HCT116 (cell line): ENCODE measurements around the gene PRIMPOL. TPM values are rescaled to one million over a fixed set of nuclear protein-coding genes. Genes with fewer than 3 reads are reported as not detected.

Source experiments
- ATAC-seq: fragments of 200-7000 bp; cut with Tn5 transposase; 2 replicates; pipeline ENCODE4 v1.9.1; 2020; ENCODE audit warnings: mild to moderate bottlenecking, moderate library complexity
- BruUV-seq: library from RNA; stranded (reverse); fragments of 400-500 nt; replicated peaks from 2 replicates; lab custom pipeline; 2021; lab: Mats Ljungman, UMichigan
- CTCF ChIA-PET: fragments of 300-600 bp; sonication (Branson Sonifier 250); formaldehyde crosslinking; loops from one replicate; lab custom pipeline; 2021; ENCODE audit warnings: antibody characterized with exemption; lab: Charles Lee
- POLR2A ChIA-PET: fragments of 300-600, 350-600 bp; sonication (Branson Sonifier 250); formaldehyde crosslinking; loops from one replicate; lab custom pipeline; 2021; ENCODE audit warnings: antibody characterized with exemption; lab: Charles Lee
- RAD21 ChIA-PET, 2 experiments: fragments of 300-600 bp; sonication (Branson Sonifier 250); formaldehyde crosslinking; loops; one replicate each; lab custom pipeline; 2023; ENCODE audit warnings: low total read pairs in 2 of 2; ENCODE audit not compliant: uncharacterized antibody in 2 of 2, unreplicated experiment in 2 of 2, low non-redundant PET in 1 of 2; lab: Charles Lee
- DNase-seq: peaks from one replicate; pipeline ENCODE4 v3.0.0-alpha.2; 2010; ENCODE audit warnings: low read depth, low spot score
- H2AFZ ChIP-seq: fragments of 200-600 bp; shearing (Covaris generic), sonication (generic); 2 replicates; pipeline ENCODE4 v1.6.1; 2017; ENCODE audit warnings: low read depth, mixed run types, mixed read lengths, antibody characterized with exemption, low read length; ENCODE audit not compliant: poor library complexity, severe bottlenecking
- H3K27ac ChIP-seq: 2 replicates; pipeline ENCODE4 v1.5.1; 2012; ENCODE audit warnings: low read depth, low read length
- H3K27me3 ChIP-seq: fragments of 200-600 bp; sonication (generic); 2 replicates; pipeline ENCODE4 v1.6.1; 2016; ENCODE audit warnings: mixed run types, low read length, mixed read lengths; ENCODE audit not compliant: insufficient read depth
- H3K36me3 ChIP-seq, 2 experiments: fragments of 200-500 bp in 1 of 2; fragments of 200-600 bp in 1 of 2; sonication (Bioruptor generic) in 1 of 2; sonication (generic) in 1 of 2; 2 replicates each; pipeline versions ENCODE4 v1.5.1 to v1.6.1; 2014 to 2016; ENCODE audit warnings: low read length in 2 of 2, inconsistent platforms in 1 of 2, mixed read lengths in 1 of 2, mixed run types in 1 of 2; ENCODE audit not compliant: insufficient read depth in 2 of 2, control insufficient read depth in 1 of 2
- H3K4me1 ChIP-seq, 2 experiments: fragments of 200-600 bp in 1 of 2; sonication (generic) in 1 of 2; 2 replicates each; pipeline versions ENCODE4 v1.5.1 to v1.6.1; 2012 to 2017; ENCODE audit warnings: low read length in 2 of 2, inconsistent platforms in 1 of 2, mild to moderate bottlenecking in 1 of 2, mixed read lengths in 1 of 2, mixed run types in 1 of 2, moderate library complexity in 1 of 2; ENCODE audit not compliant: insufficient read depth in 2 of 2, control insufficient read depth in 1 of 2
- H3K4me2 ChIP-seq: fragments of 200-600 bp; sonication (generic); 2 replicates; pipeline ENCODE4 v1.6.1; 2017; ENCODE audit warnings: mixed run types, low read length, mixed read lengths
- H3K4me3 ChIP-seq, 2 experiments: fragments of 200-600 bp in 1 of 2; sonication (generic) in 1 of 2; replicated peaks in 1 of 2; 2 replicates each; pipeline ENCODE4 v1.5.1; 2011 to 2016; ENCODE audit warnings: low read length in 2 of 2, control low read depth in 1 of 2, low read depth in 1 of 2, mild to moderate bottlenecking in 1 of 2, mixed read lengths in 1 of 2, mixed run types in 1 of 2
- H3K79me2 ChIP-seq: fragments of 200-600 bp; sonication (generic); 2 replicates; pipeline ENCODE4 v1.6.1; 2017; ENCODE audit warnings: mild to moderate bottlenecking, mixed run types, low read length, moderate library complexity, mixed read lengths; ENCODE audit not compliant: insufficient read depth
- H3K9ac ChIP-seq: fragments of 200-600 bp; sonication (generic); 2 replicates; pipeline ENCODE4 v1.6.1; 2016; ENCODE audit warnings: low read length, mixed read lengths
- H3K9me2 ChIP-seq: fragments of 200-600 bp; sonication (generic), shearing (Covaris generic); 2 replicates; pipeline ENCODE4 v1.6.1; 2017; ENCODE audit warnings: mixed run types, mild to moderate bottlenecking, moderate library complexity; ENCODE audit not compliant: insufficient read depth
- H3K9me3 ChIP-seq, 2 experiments: fragments of 200-500 bp in 1 of 2; fragments of 200-600 bp in 1 of 2; sonication (Bioruptor generic) in 1 of 2; sonication (generic) in 1 of 2; 2 replicates each; pipeline ENCODE4 v1.6.1; 2014 to 2017; ENCODE audit warnings: low read length in 2 of 2, mixed read lengths in 2 of 2, inconsistent platforms in 1 of 2, low read depth in 1 of 2, mild to moderate bottlenecking in 1 of 2, mixed run types in 1 of 2, moderate library complexity in 1 of 2; ENCODE audit not compliant: control insufficient read depth in 1 of 2, insufficient read depth in 1 of 2
- H4K20me1 ChIP-seq: fragments of 200-600 bp; sonication (generic), shearing (Covaris generic); 2 replicates; pipeline ENCODE4 v1.6.1; 2017; ENCODE audit warnings: mixed run types, mild to moderate bottlenecking, moderate library complexity; ENCODE audit not compliant: insufficient read depth
- CTCF ChIP-seq, 3 experiments: fragments of 200-600 bp in 1 of 3; sonication (generic) in 1 of 3; IDR thresholded peaks in 2 of 3; conservative IDR thresholded peaks in 1 of 3; 2 replicates each; pipeline ENCODE4 v1.5.1; 2012 to 2017; ENCODE audit warnings: low read depth in 2 of 3, low read length in 2 of 3, antibody characterized with exemption in 1 of 3, borderline replicate concordance in 1 of 3, control low read depth in 1 of 3, mild to moderate bottlenecking in 1 of 3, mixed read lengths in 1 of 3, mixed run types in 1 of 3, moderate library complexity in 1 of 3; ENCODE audit not compliant: insufficient read depth in 1 of 3
- EZH2 ChIP-seq: fragments of 200-600 bp; sonication (generic); IDR thresholded peaks from 2 replicates; pipeline ENCODE4 v1.6.1; 2017; ENCODE audit warnings: antibody characterized with exemption, mixed run types
- EZH2phosphoT487 ChIP-seq: fragments of 200-600 bp; IDR thresholded peaks from 2 replicates; pipeline ENCODE4 v1.6.1; 2018; ENCODE audit warnings: antibody characterized with exemption, borderline replicate concordance
- POLR2A ChIP-seq: IDR thresholded peaks from 2 replicates; pipeline ENCODE4 v1.7.0; 2011; ENCODE audit warnings: borderline replicate concordance; ENCODE audit not compliant: insufficient read depth, insufficient read length; ENCODE audit errors: extremely low read depth
- SP1 ChIP-seq: IDR thresholded peaks from 2 replicates; pipeline ENCODE4 v1.6.1; 2012; ENCODE audit warnings: low read depth
- ZFX ChIP-seq: fragments of 450-650 bp; IDR thresholded peaks from 2 replicates; pipeline ENCODE4 v1.6.1; 2017
- intact Hi-C: fragments of 100-400 bp; cut with micrococcal nuclease; formaldehyde crosslinking; loops from 2 replicates; pipeline ENCODE4 v1.10.0; 2022
- total RNA-seq: library from RNA; stranded (reverse); gene quantifications from one replicate; pipeline ENCODE4 v1.2.1, GENCODE V29; 2021; ENCODE audit not compliant: unreplicated experiment

Gene PRIMPOL
- total RNA-seq, 1 experiment from 2014 or later = 11.3 TPM

DNA sequence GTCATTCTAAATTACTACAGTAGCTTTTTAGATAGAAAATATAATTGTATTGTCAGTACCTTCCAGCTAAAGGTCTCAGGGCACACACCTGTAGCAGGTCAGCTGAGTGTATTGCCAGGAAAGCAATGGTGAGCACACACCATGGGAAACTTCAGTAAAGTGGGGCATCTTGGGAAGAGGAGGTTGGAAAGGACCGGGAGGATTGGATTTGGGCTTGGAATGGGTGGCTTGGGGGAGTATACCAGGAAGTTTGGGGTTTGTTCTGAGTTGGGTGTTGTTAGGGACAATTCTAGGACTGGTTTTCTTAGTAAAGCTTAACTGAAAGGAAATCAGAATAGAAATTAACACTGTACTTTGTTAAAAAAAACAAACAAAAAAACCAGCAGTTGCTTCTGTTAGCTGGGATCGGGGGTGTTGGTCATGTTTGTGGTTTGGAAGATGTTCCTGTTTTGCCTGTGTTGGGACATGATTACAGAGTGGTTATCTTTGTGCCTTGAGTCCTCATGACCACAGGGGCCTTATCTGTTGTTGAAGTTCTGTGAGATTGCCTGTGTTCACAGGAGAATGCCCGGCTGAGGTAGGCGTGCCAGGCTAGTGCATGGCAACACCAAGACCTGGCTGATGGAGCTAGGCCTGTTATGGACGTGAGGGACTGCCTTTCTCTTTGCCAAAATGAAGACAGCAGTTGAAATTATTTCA, 35.1 kb downstream of the PRIMPOL start:
- CTCF ChIA-PET = no interaction called here
- H3K9ac ChIP-seq = no peak overlapping the region
- intact Hi-C loops = no loop called here

More for the DNA sequence above, 35.1 kb downstream of the PRIMPOL start:
- H3K4me1 ChIP-seq = peaks cover 3 to 17% of the 10 kb centered on the region in 2 experiments; a peak in 2 of 4 replicates
- no TSS peak for BruUV-seq
- no peak for DNase-seq
- H3K4me2 ChIP-seq = no peak overlapping the region
- no peaks in the 10 kb centered on the region for H4K20me1 ChIP-seq
- TF ChIP-seq SP1 = no peak
- TF ChIP-seq POLR2A = no peak
- no peak for TF ChIP-seq EZH2phosphoT487
- no peak for TF ChIP-seq EZH2
- no peak for TF ChIP-seq ZFX
- TF ChIP-seq CTCF (IDR thresholded peaks at IDR 0.05 in 2 of 3, conservative IDR thresholded peaks at IDR 0.05 in 1 of 3; ENCODE audit: borderline replicate concordance in 1 of 3, insufficient read depth in 1 of 3, low read depth in 2 of 3, low read length in 2 of 3) = no peak
- no peaks in the 10 kb centered on the region for H3K27me3 ChIP-seq
- no peaks in the 10 kb centered on the region for H3K79me2 ChIP-seq
- ChIA-PET POLR2A (no interaction called here), RAD21 (no interaction called here)
- no peak for ATAC-seq
- no peaks in the 10 kb centered on the region for H3K9me3 ChIP-seq
- H2AFZ ChIP-seq = no peak overlapping the region
- H3K9me2 ChIP-seq = no peaks in the 10 kb centered on the region
- no peak overlapping the region for H3K4me3 ChIP-seq
- H3K36me3 ChIP-seq = no peaks in the 10 kb centered on the region
- H3K27ac ChIP-seq = no peak overlapping the region
